H1 (cell line): Measurements from ENCODE around the gene DAAM1. TPM values are rescaled to one million over a fixed set of nuclear protein-coding genes. Genes with fewer than 3 reads are reported as not detected.

Source experiments
- BACH1 ChIP-seq: IDR thresholded peaks from 2 replicates; pipeline ENCODE4 v1.6.1; 2012; ENCODE audit warnings: low read length, improper control_type of control experiment
- CHD7 ChIP-seq: fragments of 300-600 bp; sonication (generic); IDR thresholded peaks from 2 replicates; pipeline ENCODE4 v1.7.1; 2012; ENCODE audit warnings: low read length, moderate library complexity, mild to moderate bottlenecking, inconsistent platforms; ENCODE audit not compliant: insufficient replicate concordance
- CREB1 ChIP-seq: IDR thresholded peaks from 2 replicates; pipeline ENCODE4 v1.6.1; 2012; ENCODE audit warnings: inconsistent platforms
- RXRA ChIP-seq: IDR thresholded peaks from 2 replicates; pipeline ENCODE4 v1.6.1; 2011; ENCODE audit warnings: low read depth, mild to moderate bottlenecking, low read length, moderate library complexity; ENCODE audit not compliant: insufficient read depth
- polyA plus RNA-seq, 7 experiments: library from polyadenylated mRNA; depleted of rRNA in 3 of 7; stranded (reverse) in 5 of 7; unstranded in 2 of 7; fragments of >200 nt in 5 of 7; fragments of 200-250 nt in 2 of 7; gene quantifications; 1 replicate in 5 of 7; 2 replicates in 1 of 7; 4 replicates in 1 of 7; pipeline versions ENCODE4 v1.2.1 to v1.2.3, GENCODE V29; 2011 to 2013; ENCODE audit warnings: missing spikeins in 2 of 7, mixed read lengths in 2 of 7
- total RNA-seq: library from RNA; stranded (reverse); fragmentation: NEBNext Ultra II Directional; extraction: Animal tissue kit (Norgen Biotek cat#: 25700); gene quantifications from 2 replicates; pipeline ENCODE4 v1.2.1, GENCODE V29; 2021
- TF ChIP-seq, protein P1 (sequence below): IDR thresholded peaks from 2 replicates; pipeline ENCODE4 v1.6.1; 2012; ENCODE audit warnings: inconsistent platforms

DAAM1 gene
- total and polyA plus RNA-seq, 2 of the 8 experiments (the other 6 are each of a cell fraction or from before 2014, with no cell fraction given), result 5.0 to 44.9 TPM

DNA sequence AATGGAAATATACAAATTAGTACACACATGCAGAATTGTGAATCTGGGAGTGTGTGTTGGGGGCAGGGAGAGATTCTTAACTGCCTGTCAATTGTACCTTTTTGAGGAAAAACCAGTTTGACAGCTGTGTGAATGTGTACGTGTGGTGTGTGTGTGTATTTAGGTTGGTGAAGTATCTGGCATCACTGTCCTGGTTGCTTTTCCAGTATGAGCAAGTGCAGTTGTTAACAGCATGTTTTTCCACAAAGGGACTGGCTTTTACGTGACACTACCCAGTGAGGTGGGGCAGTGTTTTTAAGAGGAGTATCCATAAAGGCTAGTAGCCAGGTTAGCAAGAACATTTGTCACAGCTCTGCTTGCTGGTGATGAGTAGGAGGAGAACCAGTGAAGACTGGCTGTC lies 56.1 kb downstream of the DAAM1 start (continued):
- TF ChIP-seq CHD7, result no peak
- no peak for TF ChIP-seq CREB1
- TF ChIP-seq RXRA, result no peak
- no peak for TF ChIP-seq BACH1
- TF ChIP-seq, protein P1, sequence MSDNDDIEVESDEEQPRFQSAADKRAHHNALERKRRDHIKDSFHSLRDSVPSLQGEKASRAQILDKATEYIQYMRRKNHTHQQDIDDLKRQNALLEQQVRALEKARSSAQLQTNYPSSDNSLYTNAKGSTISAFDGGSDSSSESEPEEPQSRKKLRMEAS, result no peak
